ENCODE measurements around the gene ZMYND19.
"Not testable (repeated sequence)": the region's sequence is repeated elsewhere in the genome, so short reads cannot be mapped to it uniquely, and the experiment has no call there.

ZMYND19 gene

GRCh38 chr9:137590469-137591383, at the start of gene ZMYND19:
Gene ZMYND19, minus strand, starts transcription at chr9:137590512. Its CDS starts 249 bp downstream, at chr9:137590263.
- DNase-seq: peak; percentile 42

- DNase-seq: no peak
Measured at GRCh38 chr9:137639303-137640051, 49.2 kb upstream of the ZMYND19 start.

GRCh38 chr9:137638680-137639079, 48.4 kb upstream of the ZMYND19 start:
- no peak for DNase-seq

- no peak for DNase-seq
Measured at GRCh38 chr9:137634016-137634415, 43.7 kb upstream of the ZMYND19 start.

- no peak for DNase-seq
Measured at GRCh38 chr9:137632230-137633161, 42.2 kb upstream of the ZMYND19 start.

- no peak for DNase-seq
Measured at GRCh38 chr9:137631345-137632229, 41.3 kb upstream of the ZMYND19 start.

- DNase-seq: no peak
Measured at GRCh38 chr9:137630679-137631078, 40.4 kb upstream of the ZMYND19 start.

GRCh38 chr9:137630126-137630525, 39.8 kb upstream of the ZMYND19 start:
- no peak for DNase-seq

GRCh38 chr9:137627406-137627805, 37.1 kb upstream of the ZMYND19 start:
- DNase-seq: not testable (repeated sequence)

GRCh38 chr9:137626464-137626863, 36.2 kb upstream of the ZMYND19 start:
- DNase-seq: no peak

- not testable (repeated sequence) for DNase-seq
Measured at GRCh38 chr9:137622211-137622610, 31.9 kb upstream of the ZMYND19 start.

GRCh38 chr9:137621131-137621757, 30.9 kb upstream of the ZMYND19 start:
- DNase-seq: no peak

GRCh38 chr9:137620581-137620980, 30.3 kb upstream of the ZMYND19 start:
- DNase-seq: no peak

- no peak for DNase-seq
Measured at GRCh38 chr9:137620048-137620405, 29.7 kb upstream of the ZMYND19 start.

- DNase-seq: no peak
Measured at GRCh38 chr9:137619240-137620047, 29.1 kb upstream of the ZMYND19 start.

- DNase-seq: peak; percentile 65
Measured at GRCh38 chr9:137618105-137619067, 28.1 kb upstream of the ZMYND19 start, which contains the start of gene EHMT1. Gene EHMT1, plus strand, starts transcription at chr9:137619005. Its CDS starts 24 bp downstream, at chr9:137619029.

GRCh38 chr9:137615387-137615871, 25.1 kb upstream of the ZMYND19 start:
- no peak for DNase-seq

GRCh38 chr9:137614631-137615386, 24.5 kb upstream of the ZMYND19 start:
- DNase-seq: no peak
